ENCODE results near the gene NEMP2.
"Not testable (repeated sequence)": the region's sequence is repeated elsewhere in the genome, so short reads cannot be mapped to it uniquely, and the experiment has no call there.

- TF ChIP-seq CTCF, EZH2 (IDR thresholded peaks at IDR 0.05): not testable (repeated sequence)
These were observed 39.8 kb downstream of the NEMP2 start for GRCh38 chr2:190494600-190495227.
